Measurements from ENCODE around the gene MYRF. TPM values are rescaled to one million over a fixed set of nuclear protein-coding genes. Genes with fewer than 3 reads are reported as not detected.
A peak's percentile ranks its signal among the peaks of the same experiment; 100 is the strongest.

The MYRF gene
- total RNA-seq, 1 donor from 2014 or later, result 13.7 TPM

GRCh38 chr11:61716478-61717285 is 35.8 kb upstream of the MYRF start:
- H3K4me3 ChIP-seq (ENCODE audit: low read depth, low read length), result no peak overlapping the region
- no peak for TF ChIP-seq CTCF (IDR thresholded peaks at IDR 0.05; ENCODE audit: insufficient read depth, low read length, poor library complexity, severe bottlenecking)
- peaks cover 2% of the 10 kb centered on the region for H3K36me3 ChIP-seq (ENCODE audit: control insufficient read depth, insufficient read depth, low read length)
- H3K27me3 ChIP-seq (ENCODE audit: control insufficient read depth, insufficient read depth, low read length), result peaks cover 2% of the 10 kb centered on the region
- DNase-seq (ENCODE audit: low read depth), result no peak

DNA sequence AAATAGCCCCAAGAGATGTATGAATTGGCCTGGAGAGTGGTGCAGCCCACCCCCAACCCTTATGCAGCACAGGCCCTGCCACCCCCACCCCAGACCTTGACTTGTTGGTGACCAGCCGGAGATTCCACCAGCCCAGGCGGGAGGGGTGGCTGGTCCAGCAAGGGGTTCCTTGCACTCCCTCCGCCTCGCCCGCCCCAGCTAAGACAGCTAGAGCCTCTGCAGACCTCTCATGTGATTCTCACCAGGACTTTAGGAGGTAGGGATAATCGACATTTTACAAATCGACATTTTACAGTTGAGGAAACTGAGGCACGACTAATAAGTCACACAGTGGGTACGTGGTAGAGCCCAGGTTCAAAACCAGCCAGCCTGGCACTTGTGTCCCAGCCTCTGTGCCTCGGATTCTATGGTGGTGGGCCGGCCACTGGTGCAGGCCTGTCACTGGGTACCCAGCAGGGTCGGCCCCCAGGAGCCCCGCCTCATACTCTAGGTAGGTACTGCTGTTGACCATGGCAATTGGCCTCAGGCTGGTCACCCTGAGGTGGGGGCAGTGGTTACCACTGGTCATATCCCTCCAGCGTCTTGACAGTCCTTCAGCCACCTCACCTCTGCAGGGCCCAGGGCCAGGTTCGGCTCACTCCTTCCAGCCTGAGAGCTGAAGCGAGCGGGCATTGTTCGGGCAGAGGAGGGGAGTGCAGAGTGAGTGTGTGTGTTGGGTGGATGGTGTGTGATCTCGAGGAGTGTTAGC is 35.0 kb upstream of the MYRF start:
- no peak for DNase-seq (ENCODE audit: low read depth)
- Histone ChIP-seq H3K4me3 (ENCODE audit: low read depth, low read length) (no peak overlapping the region), H3K27me3 (ENCODE audit: control insufficient read depth, insufficient read depth, low read length) (peaks cover 2% of the 10 kb centered on the region), H3K36me3 (ENCODE audit: control insufficient read depth, insufficient read depth, low read length) (peaks cover 2% of the 10 kb centered on the region)
- TF ChIP-seq CTCF (IDR thresholded peaks at IDR 0.05; ENCODE audit: insufficient read depth, low read length, poor library complexity, severe bottlenecking), result no peak

- Histone ChIP-seq H3K27me3 (ENCODE audit: control insufficient read depth, insufficient read depth, low read length) (peaks cover 2% of the 10 kb centered on the region), H3K4me3 (ENCODE audit: low read depth, low read length) (peak overlapping the region; percentile 54), H3K36me3 (ENCODE audit: control insufficient read depth, insufficient read depth, low read length) (peaks cover 2% of the 10 kb centered on the region)
- no peak for TF ChIP-seq CTCF (IDR thresholded peaks at IDR 0.05; ENCODE audit: insufficient read depth, low read length, poor library complexity, severe bottlenecking)
- no peak for DNase-seq (ENCODE audit: low read depth)
Observed at GRCh38 chr11:61718046-61718531, 34.3 kb upstream of the MYRF start.

GRCh38 chr11:61718621-61719302 is 33.7 kb upstream of the MYRF start:
- H3K4me3 ChIP-seq (ENCODE audit: low read depth, low read length), result peak overlapping the region; percentile 54
- no peak for DNase-seq (ENCODE audit: low read depth)
- peaks cover 2% of the 10 kb centered on the region for H3K27me3 ChIP-seq (ENCODE audit: control insufficient read depth, insufficient read depth, low read length)
- peaks cover 2% of the 10 kb centered on the region for H3K36me3 ChIP-seq (ENCODE audit: control insufficient read depth, insufficient read depth, low read length)
- TF ChIP-seq CTCF (IDR thresholded peaks at IDR 0.05; ENCODE audit: insufficient read depth, low read length, poor library complexity, severe bottlenecking), result no peak

DNA sequence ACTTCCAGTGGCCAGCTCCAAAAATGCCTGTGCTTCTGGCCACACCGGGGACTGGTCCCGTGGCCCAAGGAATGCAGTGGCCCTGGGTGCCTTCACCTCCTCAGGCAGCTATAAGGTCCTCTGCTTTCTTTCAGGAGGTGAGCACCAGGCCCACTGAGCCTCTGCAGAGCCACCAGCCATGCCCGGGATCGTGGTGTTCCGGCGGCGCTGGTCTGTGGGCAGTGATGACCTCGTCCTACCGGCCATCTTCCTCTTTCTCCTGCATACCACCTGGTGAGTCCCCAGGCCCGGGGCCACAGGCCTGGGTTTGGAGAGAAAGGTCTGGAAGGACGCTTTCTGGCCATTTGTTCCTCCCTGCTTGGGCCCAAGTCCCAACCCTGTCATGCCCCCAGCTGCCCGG is 32.5 kb upstream of the MYRF start:
- Histone ChIP-seq H3K27me3 (ENCODE audit: control insufficient read depth, insufficient read depth, low read length) (peaks cover 2% of the 10 kb centered on the region), H3K4me3 (ENCODE audit: low read depth, low read length) (no peak overlapping the region)

More for the DNA sequence above, 32.5 kb upstream of the MYRF start:
- peaks cover 2% of the 10 kb centered on the region for H3K36me3 ChIP-seq (ENCODE audit: control insufficient read depth, insufficient read depth, low read length)
- DNase-seq (ENCODE audit: low read depth), result no peak
- no peak for TF ChIP-seq CTCF (IDR thresholded peaks at IDR 0.05; ENCODE audit: insufficient read depth, low read length, poor library complexity, severe bottlenecking)

Data from kidney epithelial cell (primary cell).